Endodermal cell (in vitro differentiated cells): ENCODE results near the gene FASLG. TPM values are rescaled to one million over a fixed set of nuclear protein-coding genes. Genes with fewer than 3 reads are reported as not detected.

Source experiments
- DNase-seq: peaks from one replicate; pipeline ENCODE4 v3.0.0-alpha.2; 2017
- H3K27ac ChIP-seq: 2 replicates; pipeline ENCODE4 v1.5.1; 2013; ENCODE audit warnings: mild to moderate bottlenecking, low read depth, low read length, moderate library complexity
- H3K27me3 ChIP-seq: 2 replicates; pipeline ENCODE4 v1.6.1; 2013; ENCODE audit warnings: mild to moderate bottlenecking, low read length, moderate library complexity; ENCODE audit not compliant: insufficient read depth, control insufficient read depth, poor library complexity, severe bottlenecking
- H3K36me3 ChIP-seq: 2 replicates; pipeline ENCODE4 v1.7.0; 2013; ENCODE audit warnings: mild to moderate bottlenecking, low read length, moderate library complexity; ENCODE audit not compliant: control insufficient read depth, insufficient read depth
- H3K4me1 ChIP-seq: one replicate; pipeline ENCODE4 v1.7.0; 2013; ENCODE audit warnings: low read length; ENCODE audit not compliant: control insufficient read depth, insufficient read depth
- H3K4me3 ChIP-seq: 2 replicates; pipeline ENCODE4 v1.5.1; 2013; ENCODE audit warnings: mild to moderate bottlenecking, low read length, moderate library complexity
- H3K9ac ChIP-seq: 2 replicates; pipeline ENCODE4 v1.6.1; 2013; ENCODE audit warnings: mild to moderate bottlenecking, low read length, moderate library complexity; ENCODE audit not compliant: poor library complexity, severe bottlenecking; ENCODE audit errors: extremely low read depth
- H3K9me3 ChIP-seq: 2 replicates; pipeline ENCODE4 v1.6.1; 2013; ENCODE audit warnings: mild to moderate bottlenecking, low read length, moderate library complexity; ENCODE audit not compliant: control insufficient read depth
- H3K27ac Mint-ChIP-seq: 2 replicates; pipeline ENCODE4 v1.8.0; 2020; ENCODE audit warnings: mixed read lengths
- H3K27me3 Mint-ChIP-seq: 2 replicates; pipeline ENCODE4 v1.8.0; 2021; ENCODE audit warnings: mild to moderate bottlenecking, mixed read lengths; ENCODE audit not compliant: insufficient read depth
- H3K36me3 Mint-ChIP-seq: 2 replicates; pipeline ENCODE4 v1.8.0; 2020; ENCODE audit warnings: low read depth, mixed read lengths
- H3K4me1 Mint-ChIP-seq: 2 replicates; pipeline ENCODE4 v1.8.0; 2020; ENCODE audit warnings: mixed read lengths
- H3K4me3 Mint-ChIP-seq: 2 replicates; pipeline ENCODE4 v1.8.0; 2020; ENCODE audit warnings: mild to moderate bottlenecking, moderate library complexity, mixed read lengths
- H3K9me3 Mint-ChIP-seq: 2 replicates; pipeline ENCODE4 v1.8.0; 2020; ENCODE audit warnings: mild to moderate bottlenecking, mixed read lengths
- WGBS, 2 experiments: methylation state at CpG; one replicate each; pipeline versions ENCODE4 v1.1.5 to v1.1.7; 2013; ENCODE audit warnings: missing lambda C conversion rate in 2 of 2, mixed read lengths in 1 of 2; ENCODE audit not compliant: insufficient coverage in 1 of 2, insufficient read length in 1 of 2; 5-methylcytosine and 5-hydroxymethylcytosine counted together
- total RNA-seq, 2 donors: library from RNA; stranded (reverse); fragmentation: NEBNext Ultra II Directional in 1 of 2; extraction: Animal tissue kit (Norgen Biotek cat#: 25700) in 1 of 2; gene quantifications; 2 replicates in 1 of 2; 3 replicates in 1 of 2; pipeline ENCODE4 v1.2.1, GENCODE V29; 2021
- TF ChIP-seq, protein P1 (sequence below): fragments of 200-600 bp; sonication (generic); conservative IDR thresholded peaks from 2 replicates; pipeline ENCODE4 v1.5.0; 2021; ENCODE audit warnings: antibody characterized with exemption, mild to moderate bottlenecking

Gene FASLG
- total RNA-seq, 2 donors from 2014 or later: not detected

DNA sequence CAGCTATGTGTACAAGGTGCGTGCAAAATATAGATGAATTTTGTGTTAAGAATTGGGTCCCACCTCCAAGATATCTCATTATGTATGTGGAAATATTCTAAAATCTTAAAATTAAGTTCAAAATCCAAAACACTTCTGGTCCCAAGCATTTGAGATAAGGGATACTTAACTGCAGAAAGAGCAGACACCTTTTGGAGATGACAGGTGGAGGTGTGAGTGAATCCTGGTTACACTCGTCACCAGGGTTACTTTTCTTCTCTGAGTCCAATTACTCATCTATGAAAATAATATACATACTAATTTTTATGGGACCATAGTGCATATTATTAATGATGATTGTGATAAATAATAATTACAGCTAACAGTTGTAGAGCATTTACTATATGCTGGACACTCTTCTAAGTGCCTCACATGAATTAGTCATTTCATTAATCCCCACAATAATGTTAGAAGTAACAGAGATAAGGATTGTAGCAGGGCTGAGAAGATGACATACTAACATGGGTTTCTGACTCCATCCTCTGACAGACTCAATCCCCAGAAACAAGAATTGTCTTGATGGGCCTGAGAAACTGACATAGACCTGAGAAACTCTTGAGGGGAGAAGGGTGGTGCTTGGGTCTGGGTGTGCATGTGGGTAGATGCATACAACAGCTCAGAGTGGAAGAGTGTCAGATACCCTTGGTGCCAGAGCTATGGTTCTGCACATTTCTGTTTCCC lies 8.3 kb upstream of the FASLG start:
- Mint-ChIP-seq H3K27me3 (no peaks in the 10 kb centered on the region), H3K9me3 (no peaks in the 10 kb centered on the region), H3K27ac (no peak overlapping the region), H3K36me3 (no peaks in the 10 kb centered on the region), H3K4me3 (no peak overlapping the region), H3K4me1 (no peaks in the 10 kb centered on the region)
- no peak overlapping the region for H3K4me3 ChIP-seq
- H3K27ac ChIP-seq: no peak overlapping the region
- H3K36me3 ChIP-seq: no peaks in the 10 kb centered on the region
- 89% methylated on average over 1 of the region's 2 CpGs; no CpG with 5 or more reads in 1 of the 2 experiments for WGBS, 2 experiments
- H3K9me3 ChIP-seq: no peaks in the 10 kb centered on the region
- TF ChIP-seq, protein P1, sequence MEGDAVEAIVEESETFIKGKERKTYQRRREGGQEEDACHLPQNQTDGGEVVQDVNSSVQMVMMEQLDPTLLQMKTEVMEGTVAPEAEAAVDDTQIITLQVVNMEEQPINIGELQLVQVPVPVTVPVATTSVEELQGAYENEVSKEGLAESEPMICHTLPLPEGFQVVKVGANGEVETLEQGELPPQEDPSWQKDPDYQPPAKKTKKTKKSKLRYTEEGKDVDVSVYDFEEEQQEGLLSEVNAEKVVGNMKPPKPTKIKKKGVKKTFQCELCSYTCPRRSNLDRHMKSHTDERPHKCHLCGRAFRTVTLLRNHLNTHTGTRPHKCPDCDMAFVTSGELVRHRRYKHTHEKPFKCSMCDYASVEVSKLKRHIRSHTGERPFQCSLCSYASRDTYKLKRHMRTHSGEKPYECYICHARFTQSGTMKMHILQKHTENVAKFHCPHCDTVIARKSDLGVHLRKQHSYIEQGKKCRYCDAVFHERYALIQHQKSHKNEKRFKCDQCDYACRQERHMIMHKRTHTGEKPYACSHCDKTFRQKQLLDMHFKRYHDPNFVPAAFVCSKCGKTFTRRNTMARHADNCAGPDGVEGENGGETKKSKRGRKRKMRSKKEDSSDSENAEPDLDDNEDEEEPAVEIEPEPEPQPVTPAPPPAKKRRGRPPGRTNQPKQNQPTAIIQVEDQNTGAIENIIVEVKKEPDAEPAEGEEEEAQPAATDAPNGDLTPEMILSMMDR: no peak
- H3K27me3 ChIP-seq: no peaks in the 10 kb centered on the region
- H3K9ac ChIP-seq: no peak overlapping the region
- DNase-seq: no peak
- H3K4me1 ChIP-seq: no peaks in the 10 kb centered on the region

DNA sequence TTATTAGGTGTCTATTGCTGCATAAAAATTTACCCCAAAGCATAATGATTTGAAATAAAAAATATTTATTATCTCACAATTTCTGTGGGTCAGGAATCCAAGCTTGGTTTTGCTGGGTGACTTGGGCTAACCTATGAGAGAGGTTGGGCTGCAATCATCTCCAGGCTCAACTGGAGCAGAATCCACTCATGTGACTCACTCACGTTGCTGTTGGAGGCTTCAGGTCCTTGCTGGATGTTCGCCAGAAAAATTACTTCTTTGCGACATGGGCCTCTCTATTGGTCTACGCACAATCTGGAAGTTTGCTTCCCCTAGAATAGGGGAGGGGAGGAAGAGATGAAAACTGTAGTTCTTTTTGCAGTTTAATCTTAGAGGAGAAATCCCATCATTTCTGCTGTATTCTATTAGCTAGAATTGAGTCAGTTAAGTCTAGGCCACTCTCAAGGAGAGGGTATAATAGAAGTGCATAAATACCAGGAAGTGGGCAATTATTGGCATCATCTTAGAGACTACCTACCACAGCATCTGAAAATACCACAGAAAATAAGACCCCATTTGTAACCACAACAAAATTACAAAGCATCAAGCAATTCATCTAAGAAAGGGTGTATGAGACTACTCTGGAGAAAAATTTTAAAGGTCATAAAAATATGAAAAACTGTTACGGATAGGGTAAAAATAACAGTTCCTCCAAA lies 5.7 kb upstream of the FASLG start:
- no peak overlapping the region for H3K4me3 ChIP-seq
- H3K36me3 ChIP-seq: no peaks in the 10 kb centered on the region
- 78 to 89% methylated on average over 3 to 5 of the region's 5 CpGs for WGBS, 2 experiments
- H3K9me3 ChIP-seq: no peaks in the 10 kb centered on the region
- H3K4me1 ChIP-seq: no peaks in the 10 kb centered on the region
- Mint-ChIP-seq H3K9me3 (no peaks in the 10 kb centered on the region), H3K4me3 (no peak overlapping the region), H3K27me3 (no peaks in the 10 kb centered on the region), H3K4me1 (no peaks in the 10 kb centered on the region), H3K36me3 (no peaks in the 10 kb centered on the region), H3K27ac (no peak overlapping the region)
- no peaks in the 10 kb centered on the region for H3K27me3 ChIP-seq
- H3K9ac ChIP-seq: no peak overlapping the region
- TF ChIP-seq, protein P1: no peak
- H3K27ac ChIP-seq: no peak overlapping the region
- no peak for DNase-seq

GRCh38 chr1:172654535-172654934 lies 4.4 kb upstream of the FASLG start:
- no peak overlapping the region for H3K4me3 ChIP-seq
- no peaks in the 10 kb centered on the region for H3K27me3 ChIP-seq
- H3K27ac ChIP-seq: no peak overlapping the region
- TF ChIP-seq, protein P1: no peak
- no peaks in the 10 kb centered on the region for H3K9me3 ChIP-seq
- H3K36me3 ChIP-seq: no peaks in the 10 kb centered on the region
- WGBS, 2 experiments: 86% methylated on average over 2 of the region's 2 CpGs; no CpG with 5 or more reads in 1 of the 2 experiments
- no peak for DNase-seq
- Mint-ChIP-seq H3K4me3 (no peak overlapping the region), H3K4me1 (peaks cover 2% of the 10 kb centered on the region), H3K36me3 (no peaks in the 10 kb centered on the region), H3K9me3 (no peaks in the 10 kb centered on the region), H3K27me3 (peaks cover 5% of the 10 kb centered on the region), H3K27ac (no peak overlapping the region)
- H3K4me1 ChIP-seq: no peaks in the 10 kb centered on the region
- no peak overlapping the region for H3K9ac ChIP-seq
